HG03025 (cell line): ENCODE measurements around the gene TANC1.

Experiments
- ATAC-seq: cut with Tn5 transposase; IDR thresholded peaks from one replicate; pipeline ENCODE4 v1.9.1; 2021; ENCODE audit warnings: mild to moderate bottlenecking, moderate library complexity; ENCODE audit not compliant: unreplicated experiment, low FRiP score

The TANC1 gene

DNA sequence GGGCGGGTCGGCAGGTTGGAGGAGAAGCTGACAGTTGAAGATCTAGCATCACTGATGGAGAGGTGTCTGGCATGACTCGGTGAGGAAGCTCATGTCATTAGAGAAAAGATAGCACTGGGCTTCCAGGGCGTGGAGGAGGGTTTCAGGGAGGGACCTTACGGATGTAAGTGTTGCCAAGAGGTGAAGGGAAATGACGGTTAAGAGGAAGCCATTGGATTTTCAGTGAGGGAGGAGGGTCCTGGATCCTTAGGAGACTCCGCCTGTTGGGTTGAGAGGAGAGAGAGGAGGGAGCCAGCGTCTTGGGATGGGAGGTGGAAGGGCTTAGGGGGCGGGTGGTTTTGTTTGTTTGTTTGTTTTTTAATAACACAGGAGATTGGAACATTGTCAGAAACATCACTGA, 214.9 kb downstream of the TANC1 start:
- ATAC-seq, result no peak

DNA sequence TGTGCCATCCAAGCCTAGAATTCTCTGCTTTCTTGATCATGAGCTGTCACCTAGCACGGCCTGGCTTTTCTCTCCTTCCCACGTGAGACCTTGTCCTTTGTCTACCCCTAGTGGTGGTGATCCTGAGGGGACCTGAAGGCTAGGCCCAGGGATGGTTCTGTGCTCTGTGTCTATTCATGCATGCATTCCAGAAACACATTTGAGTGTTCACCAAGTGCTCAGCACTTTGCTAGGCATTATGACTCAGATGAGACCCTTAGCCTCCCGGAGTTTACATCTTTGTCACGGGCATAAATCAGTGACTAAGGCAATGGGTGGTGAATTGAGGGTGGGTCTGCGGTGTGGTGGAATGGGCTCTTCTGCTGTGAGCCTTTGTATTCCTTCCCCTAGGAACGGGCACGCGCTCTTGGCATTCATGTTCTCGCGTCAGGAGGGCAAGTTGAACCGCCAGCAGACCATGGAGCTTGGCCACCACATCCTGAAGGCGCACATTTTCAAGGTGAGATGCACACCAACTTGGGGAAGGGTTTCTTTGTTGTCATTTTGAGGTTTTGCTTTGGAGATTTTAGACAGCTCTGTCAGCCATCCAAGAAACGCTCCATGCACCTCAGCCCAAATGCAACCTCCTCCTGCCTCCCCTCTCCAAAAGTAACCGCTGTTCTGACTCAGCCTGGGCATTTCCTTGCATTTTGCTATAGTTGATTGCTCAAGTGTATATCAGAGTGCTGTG, 217.1 kb downstream of the TANC1 start:
- ATAC-seq, result peak; percentile 53

DNA sequence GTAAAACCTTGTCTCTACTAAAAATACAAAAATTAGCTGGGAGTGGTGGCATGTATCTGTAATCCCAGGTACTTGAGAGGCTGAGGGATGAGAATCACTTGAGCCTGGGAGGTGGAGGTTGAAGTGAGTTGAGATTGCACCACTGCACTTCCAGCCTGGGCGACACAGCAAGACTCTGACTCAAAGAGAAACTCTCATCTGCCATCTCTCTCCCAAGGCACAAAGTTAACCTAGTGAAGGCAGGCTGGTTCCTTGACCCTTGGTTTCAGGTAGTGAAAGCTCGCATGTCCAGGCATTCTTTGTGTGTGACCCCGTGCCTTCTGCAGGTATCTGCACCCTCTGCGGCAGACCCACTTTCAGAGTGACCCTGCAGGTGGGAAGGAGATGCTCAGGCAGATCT, 218.0 kb downstream of the TANC1 start:
- no peak for ATAC-seq

DNA sequence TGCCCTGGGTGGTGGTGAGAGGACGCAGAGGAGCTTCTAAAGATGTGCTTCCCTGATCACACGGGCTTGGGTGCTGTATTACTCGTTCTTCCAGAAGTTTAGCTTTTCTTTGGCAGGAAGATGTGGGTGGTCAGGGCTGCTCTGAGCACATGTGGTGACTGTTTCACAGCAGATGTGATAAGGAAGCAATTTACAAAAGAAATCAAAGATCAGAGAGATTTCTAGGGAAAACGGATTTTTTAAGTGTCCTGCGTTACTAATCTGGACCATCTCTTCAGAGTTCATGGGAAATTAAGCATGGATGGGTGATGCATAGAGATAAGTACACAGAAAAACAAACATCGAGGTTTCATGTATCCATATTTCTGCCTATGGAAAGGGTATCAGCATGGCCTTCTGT, 218.7 kb downstream of the TANC1 start:
- no peak for ATAC-seq

DNA sequence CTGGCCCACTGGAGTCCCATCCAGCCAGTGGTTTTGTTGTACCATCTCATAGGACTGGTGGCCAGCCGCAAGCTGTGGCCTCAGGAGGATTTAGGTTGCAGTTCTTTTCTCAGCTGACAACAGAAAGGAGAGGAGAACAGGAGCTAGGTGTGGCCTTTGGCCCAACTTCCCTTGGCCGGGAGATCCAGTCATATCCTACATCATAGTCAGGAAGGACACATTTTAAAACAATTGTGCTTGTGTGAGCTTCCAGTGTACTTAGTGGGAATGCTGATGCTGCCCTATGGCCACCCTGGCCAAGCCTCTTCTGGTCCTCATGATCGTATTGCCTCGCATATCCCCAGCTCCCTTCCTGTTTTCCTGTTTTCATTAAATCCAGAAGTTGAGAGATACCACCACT, 220.0 kb downstream of the TANC1 start:
- no peak for ATAC-seq

DNA sequence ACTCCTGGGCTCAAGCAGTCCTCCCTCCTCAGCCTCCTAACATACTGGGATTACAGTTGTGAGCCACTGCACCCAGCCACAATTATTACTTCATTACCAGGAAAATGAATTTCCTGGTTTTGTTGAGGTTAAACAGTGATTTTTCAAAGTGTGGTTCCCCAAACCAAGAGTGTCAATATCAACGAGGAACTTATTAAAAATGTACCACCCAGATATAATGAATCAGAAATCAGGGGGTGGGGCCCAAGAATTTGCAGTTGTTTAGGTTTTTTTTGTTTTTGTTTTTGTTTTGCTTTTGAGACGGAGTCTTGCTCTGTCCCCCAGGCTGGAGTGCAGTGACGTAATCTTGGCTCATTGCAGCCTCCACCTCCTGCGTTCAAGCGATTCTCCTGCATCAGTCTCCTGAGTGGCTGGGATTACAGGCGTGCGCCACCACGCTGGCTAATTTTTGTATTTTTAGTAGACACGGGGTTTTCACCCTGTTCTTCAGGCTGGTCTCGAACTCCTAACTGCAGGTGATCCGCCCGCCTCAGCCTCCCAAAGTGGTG, 224.0 kb downstream of the TANC1 start:
- no peak for ATAC-seq

DNA sequence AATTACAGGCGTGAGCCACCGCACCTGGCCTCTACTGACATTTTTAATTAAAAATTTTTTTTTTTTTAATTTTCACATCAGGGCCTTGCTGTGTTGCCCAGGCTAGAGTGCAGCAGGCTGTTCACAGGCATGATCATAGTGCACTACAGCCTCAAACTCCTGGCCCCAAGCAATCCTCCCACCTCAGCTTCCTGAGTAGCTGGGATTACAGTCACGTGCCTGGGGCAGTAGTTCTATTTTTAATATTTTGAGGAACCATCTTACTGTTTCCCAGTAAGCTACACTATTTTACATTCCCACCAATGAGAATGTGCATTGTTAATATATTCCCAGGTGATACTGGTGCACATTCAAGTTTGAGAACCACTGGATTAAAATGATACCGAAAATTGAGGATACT, 225.4 kb downstream of the TANC1 start:
- ATAC-seq, result no peak

DNA sequence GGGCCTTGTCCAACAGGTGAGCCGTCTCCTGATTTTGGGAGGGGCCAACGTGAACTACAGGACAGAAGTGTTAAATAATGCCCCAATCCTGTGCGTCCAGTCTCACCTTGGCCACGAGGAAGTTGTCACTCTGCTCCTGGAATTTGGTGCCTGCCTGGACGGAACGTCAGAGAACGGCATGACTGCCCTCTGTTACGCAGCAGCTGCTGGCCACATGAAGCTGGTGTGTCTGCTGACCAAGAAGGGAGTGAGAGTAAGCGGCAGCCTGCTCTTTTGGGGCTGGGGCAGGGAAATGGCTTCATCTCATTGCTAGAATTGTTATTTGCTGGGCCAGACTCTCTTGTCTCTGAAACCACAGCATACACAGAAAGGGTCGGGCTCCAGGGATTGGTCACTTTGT, 225.8 kb downstream of the TANC1 start:
- no peak for ATAC-seq

DNA sequence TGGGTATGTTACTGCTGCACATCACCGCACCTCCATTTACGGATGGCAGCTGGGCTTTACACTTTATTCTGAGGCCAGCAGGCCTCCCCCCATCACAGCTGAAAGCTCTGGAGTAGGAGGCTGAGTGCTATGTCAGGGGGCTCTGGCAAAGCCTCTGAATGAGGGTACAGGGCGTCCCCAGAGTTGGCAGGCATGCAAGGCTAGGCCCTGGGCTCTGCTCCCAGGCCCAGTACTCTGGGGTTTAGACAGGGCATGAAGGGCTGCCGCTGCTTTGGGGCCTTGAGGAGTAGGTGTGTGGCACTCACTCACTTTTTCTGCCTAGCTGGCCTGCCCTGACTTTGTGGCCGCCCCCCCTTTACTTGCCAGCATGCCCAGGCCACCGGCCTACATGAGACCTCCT, 227.3 kb downstream of the TANC1 start:
- no peak for ATAC-seq

DNA sequence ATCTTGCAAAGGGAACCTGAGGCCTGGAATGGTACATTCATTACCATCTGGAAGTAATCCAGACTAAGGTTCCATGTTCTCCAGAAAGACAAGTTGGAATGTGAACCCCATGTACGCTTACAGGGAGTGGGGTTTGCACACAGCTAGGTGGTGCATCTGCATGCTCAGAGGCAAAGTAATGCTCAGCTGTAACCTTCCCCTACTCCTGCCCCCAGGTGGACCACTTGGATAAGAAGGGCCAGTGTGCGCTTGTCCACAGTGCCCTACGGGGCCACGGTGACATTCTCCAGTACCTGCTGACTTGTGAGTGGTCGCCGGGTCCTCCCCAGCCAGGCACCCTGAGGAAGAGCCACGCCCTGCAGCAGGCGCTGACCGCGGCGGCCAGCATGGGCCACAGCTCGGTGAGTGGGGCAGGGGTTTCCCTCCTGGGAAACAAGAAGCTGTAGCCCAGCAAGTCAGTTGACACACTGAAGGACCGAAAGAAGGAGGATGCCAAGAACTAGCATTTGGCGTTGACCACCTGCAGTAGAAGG, 228.0 kb downstream of the TANC1 start:
- no peak for ATAC-seq

DNA sequence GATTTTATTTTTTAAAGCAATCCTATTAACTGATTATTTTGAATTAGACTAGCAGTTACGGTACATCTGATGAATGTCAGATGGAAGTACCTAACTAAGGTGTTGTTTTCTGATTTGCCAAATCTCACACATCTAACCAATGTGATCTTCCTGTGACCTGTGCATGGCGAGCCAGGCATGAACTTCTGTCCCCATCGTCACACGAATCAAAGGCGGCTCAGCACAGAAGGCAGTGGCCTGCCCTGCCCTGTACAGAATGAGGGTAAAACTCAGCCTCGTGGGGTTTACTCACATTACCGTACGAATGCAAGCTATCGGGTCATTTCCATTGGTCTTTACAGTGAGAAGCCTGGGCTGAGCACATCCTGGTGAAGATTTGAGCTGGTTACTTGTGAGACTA, 230.8 kb downstream of the TANC1 start:
- ATAC-seq, result no peak

DNA sequence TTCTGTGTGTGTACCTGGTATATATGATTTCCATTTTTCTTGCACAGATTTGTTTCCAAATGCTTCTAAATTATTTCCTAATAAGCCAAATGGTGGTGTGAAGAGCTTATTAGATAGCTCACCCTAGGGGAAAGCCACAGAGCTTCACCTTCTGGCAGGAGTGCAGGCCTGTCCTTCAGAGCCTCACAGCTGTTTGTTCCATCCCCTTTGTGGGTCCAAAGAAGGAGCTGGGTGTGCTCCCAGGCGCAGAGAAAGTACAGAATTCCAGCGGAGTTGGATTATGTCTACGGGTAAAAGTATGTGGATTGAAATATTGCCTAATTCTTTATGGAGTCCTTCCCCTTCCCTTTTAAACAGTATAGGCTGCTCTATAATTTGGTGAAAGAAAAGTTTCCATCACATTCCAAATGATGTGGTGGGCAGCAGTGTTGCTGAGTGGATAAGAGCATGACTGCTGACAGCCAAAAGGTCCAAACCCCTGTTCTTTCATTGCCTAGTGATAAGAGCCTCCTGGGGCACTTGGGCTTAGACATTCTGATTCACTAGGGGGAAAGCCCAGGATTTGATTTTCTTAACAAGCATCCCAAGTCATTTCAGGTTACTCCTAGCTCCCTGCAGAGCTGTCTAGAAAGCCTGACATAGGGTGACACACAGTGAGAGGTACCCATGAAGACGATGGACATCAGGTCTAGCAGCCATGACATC, 231.5 kb downstream of the TANC1 start:
- no peak for ATAC-seq

DNA sequence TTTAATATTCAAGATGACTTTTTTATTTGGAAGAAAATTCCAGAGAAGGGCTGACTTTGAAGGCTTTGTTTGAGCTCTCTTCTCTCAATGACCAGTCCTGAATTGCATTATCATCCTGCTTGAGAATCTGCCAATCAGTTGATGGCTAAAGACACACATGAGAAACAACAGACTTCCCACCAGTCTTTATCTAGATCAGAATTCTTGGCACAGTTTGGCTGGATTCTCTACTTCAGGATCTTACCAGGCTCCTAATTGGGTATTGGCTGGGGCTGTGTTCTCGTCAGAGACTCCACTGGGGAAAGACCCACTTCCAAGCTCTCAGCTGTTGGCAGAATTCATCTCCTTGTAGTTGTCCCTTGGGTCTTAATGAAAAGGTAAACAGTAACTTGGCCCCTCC, 232.1 kb downstream of the TANC1 start:
- no peak for ATAC-seq

DNA sequence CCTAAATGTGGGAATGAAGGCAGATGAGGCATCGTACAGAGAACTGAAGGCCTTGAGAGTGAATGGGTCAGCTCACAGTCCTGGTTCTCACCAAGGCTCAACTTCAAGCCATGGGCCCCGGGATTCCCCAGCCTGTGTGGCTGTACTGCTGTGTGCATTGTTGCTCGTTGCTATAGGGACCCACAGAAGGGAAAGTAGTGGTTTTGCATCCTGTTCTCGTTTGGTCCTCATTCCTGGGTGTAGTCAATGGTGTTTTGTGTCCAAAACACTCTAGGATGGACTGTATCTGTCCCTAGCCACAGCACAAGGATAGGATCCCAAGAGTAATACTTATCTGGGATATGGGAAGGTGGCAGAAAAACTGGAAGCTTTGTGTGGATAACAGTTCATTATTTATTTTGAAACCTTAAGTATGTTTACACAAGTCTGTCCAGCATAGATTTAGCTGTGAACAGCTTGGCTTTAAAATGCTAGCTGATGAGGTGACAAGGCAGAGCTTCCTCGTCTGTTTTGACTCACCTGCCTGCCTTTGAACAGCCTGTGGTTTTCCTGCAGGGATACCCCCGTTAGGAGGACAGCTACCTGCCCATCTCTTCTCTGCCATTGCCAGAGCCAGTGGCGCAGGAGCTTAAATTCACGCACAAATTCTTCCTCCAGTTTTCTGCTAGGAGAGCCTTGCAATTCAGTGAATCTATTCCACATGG, 233.1 kb downstream of the TANC1 start:
- peak; percentile 96 for ATAC-seq

DNA sequence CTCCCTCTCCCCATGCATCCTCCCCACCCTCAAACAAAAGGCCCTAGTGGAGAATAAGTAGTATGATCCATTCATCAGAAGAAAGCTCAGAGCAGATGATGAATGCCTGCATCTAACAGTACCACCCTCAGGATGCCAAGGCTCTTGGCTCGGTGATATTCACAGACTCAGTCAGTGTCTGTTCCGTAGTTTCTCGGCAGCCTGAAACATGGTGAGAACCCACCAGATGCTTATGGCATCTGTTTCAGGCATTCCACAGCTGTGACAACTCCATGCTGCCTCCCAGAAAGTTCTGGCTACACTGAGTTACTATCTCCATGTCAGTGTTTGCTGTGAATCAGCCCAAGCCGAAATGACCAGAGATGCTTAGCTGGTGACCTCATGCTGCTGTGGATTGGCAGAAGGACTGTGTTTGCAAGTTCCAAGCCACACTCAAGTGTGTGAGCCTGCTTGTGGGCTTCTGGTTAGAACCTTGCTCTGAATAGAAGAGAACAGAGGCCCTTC, 234.2 kb downstream of the TANC1 start:
- no peak for ATAC-seq

DNA sequence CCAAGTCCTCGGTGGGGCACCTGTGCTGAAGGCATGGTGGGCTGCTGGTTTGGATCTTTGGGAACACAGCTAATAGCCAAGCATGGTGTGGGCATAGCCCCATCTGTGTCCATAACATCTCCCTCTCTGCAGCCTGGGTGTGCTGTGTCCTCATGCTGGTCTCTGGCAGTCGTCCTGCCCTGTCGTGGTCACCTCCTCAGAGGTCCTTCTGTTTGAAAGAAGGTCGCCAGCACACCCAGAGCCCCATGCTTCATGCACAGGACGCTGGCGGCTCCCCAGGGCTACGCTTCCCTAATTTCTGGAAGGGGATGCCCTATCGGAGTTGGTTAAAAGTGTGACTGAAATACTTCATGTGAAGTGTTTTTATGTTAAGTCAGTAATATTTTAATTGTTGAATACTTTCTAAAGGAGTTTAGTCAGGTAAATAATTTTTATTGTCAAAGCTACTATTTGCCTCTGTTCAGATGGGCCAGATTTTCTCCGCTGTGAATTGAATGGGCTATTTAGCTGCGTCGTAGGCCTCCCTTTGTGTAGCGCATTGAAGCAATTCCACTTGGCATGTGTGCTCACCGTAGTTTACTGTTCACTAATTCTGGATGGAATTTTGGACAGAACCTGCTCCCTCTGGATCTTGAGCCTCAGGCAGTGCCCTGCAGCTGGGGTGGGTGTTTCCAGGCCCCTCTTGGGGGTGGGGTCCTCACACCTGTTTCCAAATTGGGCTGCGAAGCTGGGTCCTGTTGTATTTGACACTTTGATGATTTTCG, 236.1 kb downstream of the TANC1 start:
- no peak for ATAC-seq

DNA sequence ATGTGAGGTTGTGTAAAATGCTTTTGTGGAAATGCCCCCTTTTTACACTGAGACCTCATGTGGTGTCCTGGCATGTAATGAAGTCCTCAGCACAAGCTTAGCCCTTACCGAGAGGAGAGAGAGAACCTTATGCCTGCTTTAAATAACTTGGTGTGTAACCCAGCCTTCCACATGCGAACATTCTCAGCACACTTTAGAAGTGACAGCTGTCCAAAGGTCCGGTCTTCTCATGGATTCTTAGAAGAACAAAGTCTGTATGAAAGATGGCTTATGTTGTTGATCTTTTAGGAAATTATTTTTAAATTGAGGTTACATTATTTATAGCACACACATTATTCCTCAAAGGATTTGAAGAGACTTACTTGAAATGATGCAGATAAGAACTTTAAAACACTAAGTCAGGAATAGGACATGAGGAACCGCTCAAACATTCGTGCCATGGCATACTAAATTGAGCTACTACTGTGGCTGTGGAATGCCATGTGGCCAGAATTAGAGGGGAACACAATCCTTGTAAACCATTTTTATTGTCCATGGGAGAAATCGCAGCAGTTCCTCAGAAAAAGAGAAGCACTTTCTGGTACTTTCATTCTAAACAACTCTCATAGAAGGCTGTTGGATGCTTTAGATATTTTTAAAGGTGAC, 238.4 kb downstream of the TANC1 start:
- no peak for ATAC-seq

DNA sequence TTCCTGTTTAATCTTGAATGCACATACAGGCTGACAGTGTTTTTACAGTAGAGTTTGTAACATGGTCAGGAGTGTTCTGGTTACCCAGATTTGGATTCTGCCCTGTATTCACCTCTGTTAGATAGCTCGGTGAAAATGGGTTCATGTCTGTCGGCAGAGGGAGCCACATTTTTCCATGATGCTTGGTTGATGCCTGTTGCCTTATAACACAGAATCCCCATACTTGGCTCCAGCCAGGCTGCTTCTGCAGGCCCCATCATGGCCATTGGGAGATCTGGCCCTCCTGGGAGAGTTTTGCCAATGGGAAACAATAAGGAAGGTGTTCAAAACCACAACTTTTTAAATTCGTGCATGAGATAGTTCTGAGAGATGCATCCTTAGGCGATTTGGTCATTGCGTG, 240.0 kb downstream of the TANC1 start:
- no peak for ATAC-seq

DNA sequence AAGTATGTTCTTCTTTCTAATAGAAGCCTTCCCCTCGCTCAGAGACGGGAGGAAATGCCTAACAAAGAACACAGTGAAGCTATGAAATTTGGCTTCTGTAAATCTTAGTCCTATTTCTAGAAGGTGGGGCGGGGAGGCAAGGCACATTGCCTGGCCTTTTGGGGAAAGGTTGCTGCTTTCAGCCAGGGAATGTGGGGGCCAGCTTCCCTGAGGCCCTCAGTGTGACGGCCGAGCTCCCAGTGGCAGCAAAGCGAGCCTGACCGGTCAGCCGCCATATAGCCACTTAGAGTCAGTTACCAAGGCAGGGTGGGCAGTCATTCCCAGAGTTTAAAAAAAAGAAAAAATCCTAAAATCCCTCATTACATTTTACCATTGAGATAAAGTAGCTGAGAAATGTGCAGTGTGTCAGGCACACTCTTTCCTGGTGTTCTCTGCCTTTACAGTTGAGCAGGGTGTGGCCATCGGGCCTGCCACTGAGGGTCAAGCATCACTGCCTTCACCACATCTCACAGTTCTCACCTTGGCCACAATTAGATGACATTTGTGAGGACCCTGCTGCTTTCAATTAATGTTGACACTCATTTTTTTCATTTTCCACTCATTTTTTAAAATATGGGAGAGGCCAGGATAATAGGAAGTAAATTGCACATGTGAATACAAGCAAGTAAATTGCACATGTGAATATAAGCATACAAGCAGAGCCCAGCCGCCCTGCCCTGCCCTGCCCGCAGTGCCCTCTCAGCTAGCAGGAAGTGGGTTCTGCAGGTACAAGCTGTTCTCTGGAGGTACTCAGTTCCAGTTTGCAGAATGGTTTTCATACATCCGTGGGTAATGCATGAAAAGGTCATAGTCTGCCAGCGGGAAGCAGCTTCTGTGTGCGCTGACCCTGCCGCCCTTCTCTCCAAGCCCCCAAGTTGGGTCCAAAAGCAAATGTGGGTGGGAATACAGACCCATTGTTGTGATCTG, 241.2 kb downstream of the TANC1 start:
- ATAC-seq, result no peak
